Measurements from ENCODE around the gene NR6A1. TPM values are rescaled to one million over a fixed set of nuclear protein-coding genes. Genes with fewer than 3 reads are reported as not detected.

The NR6A1 gene
- total RNA-seq, 1 experiment from 2014 or later = 6.7 TPM

GRCh38 chr9:124809741-124810500 lies 38.8 kb upstream of the NR6A1 start:
- CTCF ChIA-PET = no interaction called here
- intact Hi-C loops (cut with micrococcal nuclease; ENCODE audit: unreplicated experiment) = loop anchor here (5.0 kb wide), 1 partner anchor 42 kb away; the partner anchor contains the start of gene WDR38
- Mint-ChIP-seq H3K27ac (ENCODE audit: unreplicated experiment) (no peak overlapping the region), H3K27me3 (ENCODE audit: unreplicated experiment) (no peaks in the 10 kb centered on the region), H3K36me3 (ENCODE audit: insufficient read depth, unreplicated experiment) (no peaks in the 10 kb centered on the region), H3K9me3 (ENCODE audit: low read depth, unreplicated experiment) (no peaks in the 10 kb centered on the region), H3K4me3 (ENCODE audit: low read depth, unreplicated experiment) (no peak overlapping the region), H3K4me1 (ENCODE audit: low read depth, unreplicated experiment) (peaks cover 25% of the 10 kb centered on the region)
- DNase-seq = no peak
- BruUV-seq (replicated peaks) = no TSS peak
- no peak for TF ChIP-seq CTCF (IDR thresholded peaks at IDR 0.05; ENCODE audit: unreplicated experiment)

- Mint-ChIP-seq H3K27ac (ENCODE audit: unreplicated experiment) (no peak overlapping the region), H3K9me3 (ENCODE audit: low read depth, unreplicated experiment) (no peaks in the 10 kb centered on the region), H3K36me3 (ENCODE audit: insufficient read depth, unreplicated experiment) (no peaks in the 10 kb centered on the region), H3K27me3 (ENCODE audit: unreplicated experiment) (no peaks in the 10 kb centered on the region), H3K4me1 (ENCODE audit: low read depth, unreplicated experiment) (peaks cover 25% of the 10 kb centered on the region), H3K4me3 (ENCODE audit: low read depth, unreplicated experiment) (no peak overlapping the region)
- TF ChIP-seq CTCF (IDR thresholded peaks at IDR 0.05; ENCODE audit: unreplicated experiment) = no peak
- intact Hi-C loops (cut with micrococcal nuclease; ENCODE audit: unreplicated experiment) = no loop called here
- CTCF ChIA-PET = interaction anchor here (0.7 kb wide), 1 partner anchor 23 kb away, joined by 3 read pairs; no protein-coding TSS in a partner anchor
- no TSS peak for BruUV-seq (replicated peaks)
- no peak for DNase-seq
Measured at GRCh38 chr9:124809211-124809610, 38.1 kb upstream of the NR6A1 start.

DNA sequence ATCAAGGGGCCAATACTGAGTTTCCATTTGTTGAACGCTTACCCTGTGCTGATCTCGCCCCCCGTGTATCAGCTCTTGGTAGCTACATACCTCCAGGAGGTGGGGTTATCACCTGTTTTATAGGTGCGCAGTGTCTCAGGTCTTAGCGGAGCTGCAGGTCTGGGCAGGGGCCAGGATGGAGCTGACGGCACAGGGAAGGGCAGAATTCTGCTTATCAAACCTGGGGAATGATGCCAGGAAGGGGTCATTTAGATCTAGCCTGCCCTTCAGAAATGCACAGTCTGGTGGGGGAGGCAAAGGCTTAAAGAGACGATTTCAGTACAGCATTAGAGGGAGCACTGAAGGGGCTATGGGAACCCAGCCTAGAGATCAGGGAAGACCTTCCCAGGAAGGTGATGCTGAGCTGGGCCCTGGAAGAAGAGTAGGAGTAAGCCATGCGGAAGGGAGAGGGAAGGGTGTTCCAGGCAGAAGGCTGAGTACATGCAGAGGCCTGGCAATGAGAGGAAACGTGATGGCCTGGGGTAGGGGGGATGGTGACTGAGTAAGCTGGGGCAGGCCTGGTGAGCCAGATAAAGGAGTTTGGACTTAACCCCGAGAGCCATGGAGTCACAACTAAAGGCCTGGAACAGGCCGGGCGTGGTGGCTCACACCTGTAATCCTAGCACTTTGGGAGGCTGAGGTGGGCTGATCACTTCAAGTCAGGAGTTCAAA lies 37.3 kb upstream of the NR6A1 start:
- CTCF ChIA-PET = interaction anchor here (0.7 kb wide), 1 partner anchor 22 kb away, joined by 3 read pairs; no protein-coding TSS in a partner anchor
- intact Hi-C loops (cut with micrococcal nuclease; ENCODE audit: unreplicated experiment) = no loop called here

DNA sequence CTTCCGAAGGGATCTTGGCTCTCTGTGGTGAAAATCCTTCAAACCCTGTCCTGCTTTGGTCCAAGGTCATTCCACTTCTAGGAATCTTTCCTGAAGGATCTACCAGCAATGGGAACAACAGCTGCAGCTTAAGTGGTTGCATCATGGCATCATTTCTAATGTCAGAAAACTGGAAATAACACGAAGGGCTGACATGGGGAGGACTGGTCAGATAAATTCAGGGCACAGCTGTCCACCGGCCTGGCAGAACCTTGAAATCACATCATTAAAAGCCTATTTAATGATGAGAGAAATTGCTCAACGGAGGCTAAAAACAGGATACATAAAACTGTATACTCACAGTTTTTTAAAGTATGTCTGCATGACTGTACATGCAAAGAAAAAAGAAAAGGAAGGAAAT lies 34.1 kb upstream of the NR6A1 start:
- Mint-ChIP-seq H3K36me3 (ENCODE audit: insufficient read depth, unreplicated experiment) (no peaks in the 10 kb centered on the region), H3K27me3 (ENCODE audit: unreplicated experiment) (no peaks in the 10 kb centered on the region), H3K9me3 (ENCODE audit: low read depth, unreplicated experiment) (no peaks in the 10 kb centered on the region), H3K4me3 (ENCODE audit: low read depth, unreplicated experiment) (no peak overlapping the region), H3K27ac (ENCODE audit: unreplicated experiment) (no peak overlapping the region), H3K4me1 (ENCODE audit: low read depth, unreplicated experiment) (no peaks in the 10 kb centered on the region)
- TF ChIP-seq CTCF (IDR thresholded peaks at IDR 0.05; ENCODE audit: unreplicated experiment) = no peak
- BruUV-seq (replicated peaks) = no TSS peak
- no peak for DNase-seq
- CTCF ChIA-PET = no interaction called here
- intact Hi-C loops (cut with micrococcal nuclease; ENCODE audit: unreplicated experiment) = no loop called here

More for the DNA sequence above, 37.3 kb upstream of the NR6A1 start:
- BruUV-seq (replicated peaks) = no TSS peak
- no peak for TF ChIP-seq CTCF (IDR thresholded peaks at IDR 0.05; ENCODE audit: unreplicated experiment)
- no peak overlapping the region for H3K27ac Mint-ChIP-seq (ENCODE audit: unreplicated experiment)
- no peaks in the 10 kb centered on the region for H3K9me3 Mint-ChIP-seq (ENCODE audit: low read depth, unreplicated experiment)
- H3K4me3 Mint-ChIP-seq (ENCODE audit: low read depth, unreplicated experiment) = no peak overlapping the region
- peaks cover 25% of the 10 kb centered on the region for H3K4me1 Mint-ChIP-seq (ENCODE audit: low read depth, unreplicated experiment)
- no peak for DNase-seq
- H3K27me3 Mint-ChIP-seq (ENCODE audit: unreplicated experiment) = no peaks in the 10 kb centered on the region
- H3K36me3 Mint-ChIP-seq (ENCODE audit: insufficient read depth, unreplicated experiment) = no peaks in the 10 kb centered on the region

Data from Calu3 (cell line).